ENCODE results near the gene TSPEAR. TPM values are rescaled to one million over a fixed set of nuclear protein-coding genes. Genes with fewer than 3 reads are reported as not detected.
"Not testable (repeated sequence)": the region's sequence is repeated elsewhere in the genome, so short reads cannot be mapped to it uniquely, and the experiment has no call there.

Gene TSPEAR
- total and polyA plus RNA-seq, 2 of the 13 experiments (the other 11 are each of a cell fraction or from before 2014, with no cell fraction given): 0.07 to 0.32 TPM

DNA sequence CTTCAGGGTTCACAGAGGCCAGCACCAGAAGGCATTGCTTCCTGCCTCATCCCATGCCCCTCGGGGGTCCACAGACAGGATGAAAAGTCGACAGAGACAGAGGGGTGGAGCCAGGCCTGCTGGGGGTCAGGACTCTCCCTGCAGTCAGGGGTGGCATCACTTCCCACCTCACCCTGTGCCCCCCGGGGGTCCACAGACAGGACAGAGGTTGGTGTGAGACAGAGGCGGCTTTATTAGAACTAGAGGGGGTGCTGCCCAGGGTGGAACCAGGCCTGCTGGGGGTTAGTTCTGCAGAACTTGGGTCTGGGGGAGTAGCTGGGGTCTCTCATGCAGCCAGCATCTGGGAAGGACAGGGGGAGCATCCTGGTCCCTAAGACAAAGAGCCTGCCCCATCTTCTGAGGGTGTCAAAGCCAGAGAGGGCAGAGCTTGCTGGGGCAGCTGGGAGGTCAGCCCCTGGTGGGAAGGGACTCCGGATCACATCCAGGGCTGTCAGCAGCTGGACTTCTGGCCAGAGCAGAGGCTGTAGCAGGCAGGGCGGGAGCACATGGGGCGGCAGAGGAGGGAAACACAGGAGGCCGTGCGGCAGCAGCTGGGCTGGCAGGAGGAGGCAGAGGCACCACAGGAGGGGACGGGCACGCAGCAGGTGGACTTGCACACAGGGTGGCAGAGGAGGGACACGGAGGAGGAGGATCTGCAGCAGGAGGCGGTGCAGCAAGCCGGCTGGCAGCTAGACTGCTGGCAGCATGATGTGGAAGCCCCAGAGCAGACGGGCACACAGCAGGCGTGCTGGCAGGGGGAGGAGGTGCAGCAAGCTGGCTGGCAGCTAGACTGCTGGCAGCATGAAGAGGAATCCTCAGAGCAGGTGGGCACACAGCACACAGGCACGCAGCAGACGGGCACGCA is 120.2 kb downstream of the TSPEAR start:
- H2AFZ ChIP-seq (ENCODE audit: low read length); H4K20me1 ChIP-seq (ENCODE audit: insufficient read depth, low read length); H3K79me2 ChIP-seq (ENCODE audit: insufficient read depth, low read length); DNase-seq (ENCODE audit: low spot score); H3K4me2 ChIP-seq (ENCODE audit: low read depth, low read length); H3K9me3 ChIP-seq (ENCODE audit: low read length); FAIRE-seq; in situ Hi-C loops (cut with HindIII; ENCODE audit: extremely low pct_ligation_motif_present, low pct_unique_long_range_greater_than_20kb); BruUV-seq (replicated peaks); H3K27ac ChIP-seq (ENCODE audit: extremely low read length, insufficient read depth, low read length); POLR2A ChIA-PET; H3K4me3 ChIP-seq (replicated peaks in 1 of 3; ENCODE audit: insufficient read depth in 1 of 3, low read depth in 2 of 3, low read length in 3 of 3); H3K27me3 ChIP-seq (ENCODE audit: control insufficient read depth in 1 of 2, insufficient read depth in 2 of 2, low read length in 2 of 2); intact Hi-C loops (cut with micrococcal nuclease; ENCODE audit: unreplicated experiment); H3K36me3 ChIP-seq (replicated peaks in 1 of 2; ENCODE audit: control insufficient read depth in 1 of 2, insufficient read depth in 2 of 2, low read length in 2 of 2); CTCF ChIA-PET (ENCODE audit: low intra/inter-chr PET ratio, low total read pairs); H3K9ac ChIP-seq (ENCODE audit: insufficient read depth, low read depth, low read length): not testable (repeated sequence)
- peaks cover 52% of the 10 kb centered on the region for H3K4me1 ChIP-seq (ENCODE audit: insufficient read depth, low read length)
- peak; percentile 65 for ATAC-seq
- TF ChIP-seq, protein P1, sequence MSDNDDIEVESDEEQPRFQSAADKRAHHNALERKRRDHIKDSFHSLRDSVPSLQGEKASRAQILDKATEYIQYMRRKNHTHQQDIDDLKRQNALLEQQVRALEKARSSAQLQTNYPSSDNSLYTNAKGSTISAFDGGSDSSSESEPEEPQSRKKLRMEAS (IDR thresholded peaks at IDR 0.05): 0 out of 2 replicates have a peak, but pooled peaks have one; percentile 20
- 0 out of 2 replicates have a peak, but pooled peaks have one; percentile 39 for TF ChIP-seq HNRNPL (IDR thresholded peaks at IDR 0.05; ENCODE audit: low read depth, low read length)
- TF ChIP-seq ZNF292 (CRISPR knock-in tag; IDR thresholded peaks at IDR 0.05; ENCODE audit: borderline replicate concordance, low read depth): 0 out of 2 replicates have a peak, but pooled peaks have one; percentile 36
- TF ChIP-seq, protein P2, sequence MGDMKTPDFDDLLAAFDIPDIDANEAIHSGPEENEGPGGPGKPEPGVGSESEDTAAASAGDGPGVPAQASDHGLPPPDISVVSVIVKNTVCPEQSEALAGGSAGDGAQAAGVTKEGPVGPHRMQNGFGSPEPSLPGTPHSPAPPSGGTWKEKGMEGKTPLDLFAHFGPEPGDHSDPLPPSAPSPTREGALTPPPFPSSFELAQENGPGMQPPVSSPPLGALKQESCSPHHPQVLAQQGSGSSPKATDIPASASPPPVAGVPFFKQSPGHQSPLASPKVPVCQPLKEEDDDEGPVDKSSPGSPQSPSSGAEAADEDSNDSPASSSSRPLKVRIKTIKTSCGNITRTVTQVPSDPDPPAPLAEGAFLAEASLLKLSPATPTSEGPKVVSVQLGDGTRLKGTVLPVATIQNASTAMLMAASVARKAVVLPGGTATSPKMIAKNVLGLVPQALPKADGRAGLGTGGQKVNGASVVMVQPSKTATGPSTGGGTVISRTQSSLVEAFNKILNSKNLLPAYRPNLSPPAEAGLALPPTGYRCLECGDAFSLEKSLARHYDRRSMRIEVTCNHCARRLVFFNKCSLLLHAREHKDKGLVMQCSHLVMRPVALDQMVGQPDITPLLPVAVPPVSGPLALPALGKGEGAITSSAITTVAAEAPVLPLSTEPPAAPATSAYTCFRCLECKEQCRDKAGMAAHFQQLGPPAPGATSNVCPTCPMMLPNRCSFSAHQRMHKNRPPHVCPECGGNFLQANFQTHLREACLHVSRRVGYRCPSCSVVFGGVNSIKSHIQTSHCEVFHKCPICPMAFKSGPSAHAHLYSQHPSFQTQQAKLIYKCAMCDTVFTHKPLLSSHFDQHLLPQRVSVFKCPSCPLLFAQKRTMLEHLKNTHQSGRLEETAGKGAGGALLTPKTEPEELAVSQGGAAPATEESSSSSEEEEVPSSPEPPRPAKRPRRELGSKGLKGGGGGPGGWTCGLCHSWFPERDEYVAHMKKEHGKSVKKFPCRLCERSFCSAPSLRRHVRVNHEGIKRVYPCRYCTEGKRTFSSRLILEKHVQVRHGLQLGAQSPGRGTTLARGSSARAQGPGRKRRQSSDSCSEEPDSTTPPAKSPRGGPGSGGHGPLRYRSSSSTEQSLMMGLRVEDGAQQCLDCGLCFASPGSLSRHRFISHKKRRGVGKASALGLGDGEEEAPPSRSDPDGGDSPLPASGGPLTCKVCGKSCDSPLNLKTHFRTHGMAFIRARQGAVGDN (CRISPR knock-in tag; IDR thresholded peaks at IDR 0.05): peak; percentile 62
- peak; percentile 26; the same call in 1 of the 2 replicates for TF ChIP-seq GABPB1 (CRISPR knock-in tag; IDR thresholded peaks at IDR 0.05)
- peak; percentile 94 for TF ChIP-seq ZMYM3 (CRISPR knock-in tag; IDR thresholded peaks at IDR 0.05)
- 57% methylated on average over 17 of the region's 19 CpGs for WGBS (ENCODE audit: low lambda C conversion rate)
